ENCODE results near the gene CATSPERB.

DNA sequence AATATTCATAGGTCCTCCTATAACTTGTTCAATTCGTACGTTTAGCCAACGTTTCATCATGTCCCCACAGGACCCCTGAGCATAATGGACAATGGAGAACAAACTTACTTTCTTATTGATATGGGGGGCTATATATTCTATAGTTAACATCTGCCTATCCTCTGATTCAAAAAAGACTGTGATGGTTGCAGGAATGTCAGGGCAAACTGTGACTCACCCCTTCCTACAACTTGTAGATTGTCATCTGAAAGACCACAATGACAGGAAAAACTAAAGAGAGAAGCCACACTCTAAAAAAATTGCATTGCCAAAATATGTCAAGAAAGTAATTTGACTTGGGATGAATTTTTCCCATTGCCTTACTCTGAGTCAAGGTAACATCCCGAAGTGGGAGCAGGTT is 50.8 kb downstream of the CATSPERB start:
- no peak for TF ChIP-seq POLR2AphosphoS5 (IDR thresholded peaks at IDR 0.05)
- TF ChIP-seq, protein P1, sequence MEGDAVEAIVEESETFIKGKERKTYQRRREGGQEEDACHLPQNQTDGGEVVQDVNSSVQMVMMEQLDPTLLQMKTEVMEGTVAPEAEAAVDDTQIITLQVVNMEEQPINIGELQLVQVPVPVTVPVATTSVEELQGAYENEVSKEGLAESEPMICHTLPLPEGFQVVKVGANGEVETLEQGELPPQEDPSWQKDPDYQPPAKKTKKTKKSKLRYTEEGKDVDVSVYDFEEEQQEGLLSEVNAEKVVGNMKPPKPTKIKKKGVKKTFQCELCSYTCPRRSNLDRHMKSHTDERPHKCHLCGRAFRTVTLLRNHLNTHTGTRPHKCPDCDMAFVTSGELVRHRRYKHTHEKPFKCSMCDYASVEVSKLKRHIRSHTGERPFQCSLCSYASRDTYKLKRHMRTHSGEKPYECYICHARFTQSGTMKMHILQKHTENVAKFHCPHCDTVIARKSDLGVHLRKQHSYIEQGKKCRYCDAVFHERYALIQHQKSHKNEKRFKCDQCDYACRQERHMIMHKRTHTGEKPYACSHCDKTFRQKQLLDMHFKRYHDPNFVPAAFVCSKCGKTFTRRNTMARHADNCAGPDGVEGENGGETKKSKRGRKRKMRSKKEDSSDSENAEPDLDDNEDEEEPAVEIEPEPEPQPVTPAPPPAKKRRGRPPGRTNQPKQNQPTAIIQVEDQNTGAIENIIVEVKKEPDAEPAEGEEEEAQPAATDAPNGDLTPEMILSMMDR (IDR thresholded peaks at IDR 0.05): no peak
